ENCODE data around the gene STMP1. TPM values are rescaled to one million over a fixed set of nuclear protein-coding genes. Genes with fewer than 3 reads are reported as not detected.

Gene STMP1
- total and polyA plus RNA-seq, 2 of the 4 experiments (the other 2 are of a cell fraction) = 6.1 to 28.3 TPM

Small RNA genes lying within 50 kb of the gene (microRNA-seq; reads per million reads assigned to microRNA genes)
- gene RNU6-1154P (ENCODE audit: insufficient read depth, insufficient read length) = not detected

Small RNA genes lying within 50 kb of the gene (small RNA-seq; reads per million reads assigned to genes)
- 0 to 0.60 (median 0.16) reads per million in 5 experiments for gene RNU6-1154P

Other genes starting within 250 kb of the STMP1 start
- gene CNOT4, start 152.4 kb upstream of the STMP1 start, total RNA-seq (2012; rRNA removed) = 8.1 and 10.0 TPM in 2 replicates
- gene CNOT4, start 152.4 kb upstream of the STMP1 start, polyA plus RNA-seq (2012; rRNA removed) = 7.0 and 7.3 TPM in 2 replicates
- 81.7 and 84.6 TPM in 2 replicates for gene NUP205, start 104.6 kb upstream of the STMP1 start, total RNA-seq (2012; rRNA removed)
- gene NUP205, start 104.6 kb upstream of the STMP1 start, polyA plus RNA-seq (2012; rRNA removed) = 27.5 and 29.5 TPM in 2 replicates
- gene SLC13A4, start 65.7 kb downstream of the STMP1 start, total RNA-seq (2012; rRNA removed) = 0.56 TPM in 1 of 2 replicates, not detected in the other
- 0.10 TPM in 1 of 2 replicates, not detected in the other for gene SLC13A4, start 65.7 kb downstream of the STMP1 start, polyA plus RNA-seq (2012; rRNA removed)
- 1.3 and 1.4 TPM in 2 replicates for gene FAM180A, start 86.3 kb downstream of the STMP1 start, total RNA-seq (2012; rRNA removed)
- 2.0 and 2.2 TPM in 2 replicates for gene FAM180A, start 86.3 kb downstream of the STMP1 start, polyA plus RNA-seq (2012; rRNA removed)

Data from IMR-90 (cell line).